HG03520 (cell line): ENCODE results near the gene SEPTIN6.
A peak's percentile ranks its signal among the peaks of the same experiment; 100 is the strongest.
"Not testable (repeated sequence)": the region's sequence is repeated elsewhere in the genome, so short reads cannot be mapped to it uniquely, and the experiment has no call there.

Experiments used
- ATAC-seq: cut with Tn5 transposase; IDR thresholded peaks from one replicate; pipeline ENCODE4 v1.9.1; 2021; ENCODE audit warnings: mild to moderate bottlenecking, moderate library complexity; ENCODE audit not compliant: unreplicated experiment

The SEPTIN6 gene

DNA sequence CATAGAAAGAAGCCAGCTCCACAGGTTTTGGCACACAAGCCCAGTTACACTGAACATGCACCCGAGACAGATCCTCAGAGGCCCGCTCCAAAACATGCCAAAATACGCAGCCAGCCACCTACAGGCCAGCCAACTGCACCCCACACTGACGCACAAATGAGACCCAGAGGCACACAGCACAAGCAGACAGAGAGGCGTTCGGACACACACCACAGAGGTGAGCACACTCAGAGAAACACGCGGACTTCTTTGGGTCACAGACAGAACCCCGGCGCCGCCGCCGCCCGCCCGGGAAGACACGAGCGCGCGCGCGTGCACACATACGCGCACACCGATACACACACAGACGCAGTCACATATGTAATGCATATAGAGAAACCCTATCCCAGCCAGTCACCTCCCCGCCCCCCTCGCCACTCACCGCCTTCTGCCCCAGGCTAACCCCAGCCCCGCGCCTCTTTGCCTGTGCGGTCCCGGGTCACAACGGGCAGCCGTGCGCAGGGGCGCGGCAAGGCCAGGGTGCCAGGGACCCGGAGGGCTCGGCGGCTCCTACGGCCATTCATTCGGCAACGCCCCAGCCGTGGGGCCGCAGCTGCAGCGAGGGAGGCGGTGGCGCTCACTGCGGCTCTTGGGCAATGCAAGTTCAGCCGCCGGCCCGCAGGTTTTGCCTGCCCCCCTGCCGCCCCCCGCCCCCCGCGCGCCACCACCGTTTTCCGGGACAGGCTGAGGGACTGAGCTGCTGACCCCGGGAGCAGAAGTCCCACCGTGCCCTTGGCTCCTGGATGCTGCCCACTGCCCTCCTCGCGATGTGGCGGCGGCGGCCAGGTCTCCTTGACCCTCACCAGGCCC, 553 bp downstream of the SEPTIN6 start:
- peak; percentile 30 for ATAC-seq

DNA sequence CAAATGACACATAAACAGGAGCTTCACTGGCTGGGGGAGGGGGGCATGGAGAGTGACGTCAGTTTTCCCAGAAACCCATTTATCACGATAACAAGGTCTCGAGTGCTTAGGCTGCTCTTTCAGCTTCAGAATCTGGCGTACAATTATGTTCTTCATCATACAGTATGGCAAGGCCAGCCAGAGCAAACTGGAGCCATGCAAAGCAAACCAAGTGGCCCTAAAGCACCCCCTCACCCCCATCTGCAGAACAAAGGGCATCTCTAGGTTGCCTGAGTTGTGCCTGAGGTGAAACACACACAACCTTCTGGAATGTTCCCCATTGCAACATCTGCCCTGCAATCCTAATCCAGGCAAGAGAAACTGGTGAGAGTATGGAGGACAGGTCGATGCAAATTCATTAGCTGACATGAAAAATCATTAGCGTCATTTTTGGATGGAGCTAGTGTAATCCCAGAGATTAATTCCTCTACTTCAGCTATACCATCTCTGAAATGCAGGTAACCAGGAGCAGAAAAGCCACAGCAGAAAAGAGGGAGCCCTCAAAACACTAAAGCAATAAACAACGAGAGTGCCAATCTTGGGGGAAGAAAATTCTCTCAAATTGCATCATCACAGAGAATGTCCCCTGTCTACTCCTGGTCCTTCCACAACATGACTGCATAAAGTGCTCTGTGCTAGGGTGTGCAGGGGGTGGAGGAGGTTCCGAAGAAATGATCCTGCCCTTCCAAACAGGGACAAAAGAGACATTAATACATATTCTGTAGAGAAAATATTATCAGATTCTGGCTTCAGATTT, 1.8 kb downstream of the SEPTIN6 start:
- ATAC-seq = no peak

DNA sequence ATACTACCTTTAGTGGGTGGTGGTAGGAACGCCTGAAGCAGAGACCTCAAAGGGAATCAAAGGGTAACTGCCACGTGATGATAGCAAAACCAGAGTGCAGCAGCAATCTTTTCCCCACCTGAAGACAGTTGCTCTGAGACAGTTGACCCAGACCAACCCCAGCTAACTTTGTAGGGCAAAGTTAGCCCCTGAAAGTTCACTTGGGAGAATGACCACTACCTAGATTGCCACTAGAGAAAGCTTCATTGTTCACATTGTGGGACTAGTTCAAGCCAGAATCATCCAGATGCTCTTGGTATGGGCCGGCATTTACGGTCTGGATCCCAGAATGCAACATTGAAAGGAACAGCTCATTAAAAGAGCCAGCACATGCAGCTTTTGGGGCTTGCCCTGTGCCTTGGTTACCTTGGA, 4.1 kb downstream of the SEPTIN6 start:
- no peak for ATAC-seq

DNA sequence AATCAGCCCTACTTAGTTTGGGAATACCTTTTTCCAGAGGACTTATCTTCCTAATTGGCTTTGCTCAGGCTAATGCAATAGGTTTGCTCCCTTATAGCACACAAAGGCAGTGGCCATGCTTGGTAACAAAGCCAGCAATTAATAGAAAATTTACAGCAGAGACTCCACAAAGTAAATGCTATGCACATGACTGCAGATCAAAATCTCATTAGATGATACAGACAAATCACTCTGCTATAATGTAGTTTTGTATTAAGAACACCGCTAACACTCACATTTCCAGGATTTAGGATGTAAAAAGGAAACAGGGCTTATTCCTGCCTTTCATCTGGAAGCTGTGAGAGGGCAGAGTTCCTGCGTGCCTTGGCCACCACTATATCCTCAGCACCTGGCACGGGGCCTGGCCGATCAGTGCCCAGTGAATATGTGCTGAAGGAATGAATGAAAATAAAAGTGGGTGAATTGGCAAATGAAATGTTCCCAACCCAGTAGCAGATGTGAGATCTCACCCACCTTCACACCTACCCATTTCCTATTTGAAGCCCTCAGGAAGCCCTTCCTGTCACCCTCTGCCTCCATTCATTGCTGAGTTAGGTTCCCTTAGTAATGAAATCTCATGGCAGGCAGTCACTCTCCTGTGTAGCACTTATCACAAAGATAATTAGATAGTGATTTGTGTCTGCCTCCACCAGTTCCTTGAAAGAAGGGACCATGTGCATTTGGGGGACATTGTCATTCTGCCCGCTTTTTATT, 5.1 kb downstream of the SEPTIN6 start:
- ATAC-seq = no peak

DNA sequence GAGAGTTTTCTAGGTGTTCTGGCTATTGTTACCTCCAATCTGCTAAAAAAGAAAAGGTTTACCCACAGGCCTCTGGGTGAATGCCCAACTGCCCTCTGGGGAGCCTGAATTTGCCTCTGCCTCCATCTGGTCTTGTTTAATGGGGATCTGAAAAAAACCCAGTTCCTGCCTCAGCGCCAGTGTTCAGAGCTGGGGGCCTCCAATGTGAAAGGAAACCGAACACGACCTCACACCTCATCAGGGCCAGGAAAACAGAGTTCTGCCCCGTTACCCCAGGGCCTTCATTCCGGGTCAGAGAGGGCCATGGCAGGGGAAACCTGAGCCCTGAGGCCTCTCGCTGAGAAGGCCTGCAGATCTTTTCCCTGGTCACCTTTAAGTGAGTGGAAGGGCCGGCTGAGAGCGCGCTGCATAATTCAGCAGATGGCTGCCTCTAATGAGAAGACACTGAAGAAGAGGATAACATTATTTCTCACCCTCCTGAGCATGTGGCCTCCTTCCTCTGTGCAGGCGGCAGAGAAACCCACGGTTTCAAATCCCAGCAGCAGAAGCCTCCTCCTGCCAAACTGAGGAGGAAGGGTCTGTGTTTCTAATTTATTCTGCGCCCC, 6.8 kb downstream of the SEPTIN6 start:
- ATAC-seq = no peak

DNA sequence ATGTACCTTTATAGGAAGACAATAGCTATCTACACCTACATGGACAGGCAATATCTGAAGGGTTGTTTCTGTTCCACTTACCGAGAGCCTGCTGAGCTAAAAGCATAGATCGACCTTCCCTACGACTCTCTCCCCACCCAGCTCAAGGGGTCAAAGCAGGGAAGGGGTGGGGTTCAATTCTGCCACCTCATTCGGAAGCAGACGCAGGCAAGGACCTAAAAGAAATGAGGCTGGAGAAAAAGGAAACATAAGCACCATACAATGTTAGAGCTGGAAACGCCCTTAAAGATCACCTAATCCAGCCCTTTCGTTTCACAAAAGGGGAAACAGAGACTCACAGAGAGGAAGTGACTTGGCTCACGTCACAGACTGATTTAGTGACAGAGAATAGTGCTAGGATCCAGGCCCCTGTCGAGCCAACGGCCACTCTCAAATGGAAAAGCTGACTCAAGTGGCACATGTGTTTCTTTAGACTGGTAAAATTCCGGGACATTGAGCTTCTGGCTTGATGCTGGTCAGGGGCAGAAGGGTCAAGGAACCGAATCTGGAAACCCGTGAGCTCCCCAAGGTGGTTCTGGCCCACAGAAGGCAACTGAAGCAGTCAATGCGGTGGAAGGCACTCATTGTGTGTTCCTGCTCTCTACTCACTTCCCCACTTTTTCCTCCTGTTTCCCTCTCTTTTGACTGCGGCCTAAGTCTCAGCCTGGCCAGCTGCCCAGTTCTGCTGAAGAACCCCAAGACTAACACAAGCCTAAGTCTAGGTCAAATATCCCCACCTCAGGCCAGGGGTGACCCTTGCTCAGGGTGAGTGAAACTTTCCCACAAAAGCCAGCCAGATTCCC, 7.5 kb downstream of the SEPTIN6 start:
- peak; percentile 48 for ATAC-seq

DNA sequence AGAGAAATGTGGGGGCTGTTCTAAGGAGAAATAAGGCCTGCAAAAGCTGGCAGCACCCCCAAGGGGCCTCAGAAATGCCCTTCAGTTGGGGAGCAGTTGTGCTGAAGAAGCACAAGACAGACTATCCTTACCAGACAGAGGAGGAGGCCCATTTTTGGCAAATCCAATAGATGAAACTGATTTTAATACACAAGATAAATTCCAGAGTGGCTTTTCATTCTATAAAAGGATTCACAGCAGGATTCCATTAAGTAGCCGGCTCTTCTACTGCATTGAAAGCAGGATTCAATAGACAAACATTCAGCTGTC, 8.1 kb downstream of the SEPTIN6 start:
- ATAC-seq = no peak

DNA sequence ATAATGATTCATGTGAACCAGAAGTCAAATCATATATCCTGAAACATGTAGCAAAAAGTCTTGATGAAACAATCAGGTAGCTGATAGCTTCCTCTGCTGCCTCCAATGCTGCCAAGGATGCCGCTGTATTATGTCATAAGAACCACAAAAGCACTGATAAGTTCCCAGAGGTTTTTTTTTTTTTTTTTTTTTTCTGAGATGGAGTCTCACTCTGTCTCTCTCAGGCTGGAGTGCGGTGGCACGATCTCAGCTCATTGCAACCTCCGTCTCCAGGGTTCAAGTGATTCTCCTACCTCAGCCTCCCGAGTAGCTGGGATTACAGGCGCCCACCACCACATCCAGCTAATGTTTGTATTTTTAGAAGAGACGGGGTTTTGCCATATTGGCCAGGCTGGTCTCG, 8.7 kb downstream of the SEPTIN6 start:
- not testable (repeated sequence) for ATAC-seq

DNA sequence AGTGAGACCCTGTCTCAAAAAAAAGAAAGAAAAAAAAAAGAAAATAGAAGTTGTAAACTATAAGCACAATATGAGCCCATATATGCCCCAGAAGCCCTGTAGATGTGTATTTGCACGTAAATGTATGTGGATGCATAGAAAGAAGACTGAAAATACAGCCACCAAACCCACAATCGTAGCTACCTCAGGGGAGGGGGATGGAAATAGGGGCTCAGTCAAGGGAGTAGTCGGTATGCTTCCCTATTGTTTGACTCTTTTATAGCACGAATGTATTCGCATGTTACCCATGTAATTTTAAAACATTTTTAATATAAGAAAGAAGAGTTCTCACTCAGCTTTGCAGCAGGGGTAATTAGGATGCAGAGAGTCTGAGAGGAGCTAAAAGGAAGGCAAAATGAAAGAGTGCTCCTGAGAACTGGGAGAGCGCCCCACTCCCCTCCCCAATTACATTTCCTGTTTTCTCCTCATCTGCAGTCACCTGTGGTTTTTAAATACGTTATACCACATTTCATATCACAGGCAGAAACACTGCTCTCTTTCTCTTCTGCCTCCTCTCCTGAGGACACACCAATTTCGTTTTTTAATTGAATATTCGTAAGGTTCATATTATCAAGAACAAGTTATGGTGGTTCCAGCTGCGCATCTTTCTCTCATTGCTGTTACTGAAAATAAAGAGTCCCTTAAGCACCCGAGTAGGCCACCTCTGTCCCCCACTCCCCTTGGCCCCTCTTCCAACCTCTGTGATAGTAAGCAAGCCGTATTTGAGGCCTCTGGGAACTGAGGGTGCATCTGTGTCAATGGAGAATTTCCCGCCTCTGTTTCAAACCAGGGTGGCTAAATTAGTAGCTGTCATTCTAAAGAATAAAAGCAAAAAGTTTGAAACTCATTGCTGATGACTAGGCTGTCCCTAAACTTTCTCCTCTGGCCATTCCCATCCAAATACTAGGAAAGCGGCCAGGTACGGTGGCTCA, 10.7 kb downstream of the SEPTIN6 start:
- no peak for ATAC-seq

DNA sequence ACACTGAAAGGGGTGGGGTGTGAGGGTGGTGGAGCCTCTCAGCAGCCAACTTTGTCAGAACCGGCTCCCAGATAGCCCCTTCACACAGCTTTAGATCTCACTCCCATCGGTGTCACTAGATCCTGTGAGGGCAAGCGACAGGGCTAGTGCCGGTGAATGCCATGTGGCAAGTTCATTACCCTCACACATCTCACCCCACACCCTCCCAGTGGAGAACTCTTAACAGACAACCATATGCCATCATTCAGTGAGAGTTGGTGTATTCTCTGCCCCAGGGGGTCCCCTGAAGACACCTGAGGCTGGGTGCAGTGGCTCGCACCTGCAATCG, 15.3 kb downstream of the SEPTIN6 start:
- ATAC-seq = no peak

DNA sequence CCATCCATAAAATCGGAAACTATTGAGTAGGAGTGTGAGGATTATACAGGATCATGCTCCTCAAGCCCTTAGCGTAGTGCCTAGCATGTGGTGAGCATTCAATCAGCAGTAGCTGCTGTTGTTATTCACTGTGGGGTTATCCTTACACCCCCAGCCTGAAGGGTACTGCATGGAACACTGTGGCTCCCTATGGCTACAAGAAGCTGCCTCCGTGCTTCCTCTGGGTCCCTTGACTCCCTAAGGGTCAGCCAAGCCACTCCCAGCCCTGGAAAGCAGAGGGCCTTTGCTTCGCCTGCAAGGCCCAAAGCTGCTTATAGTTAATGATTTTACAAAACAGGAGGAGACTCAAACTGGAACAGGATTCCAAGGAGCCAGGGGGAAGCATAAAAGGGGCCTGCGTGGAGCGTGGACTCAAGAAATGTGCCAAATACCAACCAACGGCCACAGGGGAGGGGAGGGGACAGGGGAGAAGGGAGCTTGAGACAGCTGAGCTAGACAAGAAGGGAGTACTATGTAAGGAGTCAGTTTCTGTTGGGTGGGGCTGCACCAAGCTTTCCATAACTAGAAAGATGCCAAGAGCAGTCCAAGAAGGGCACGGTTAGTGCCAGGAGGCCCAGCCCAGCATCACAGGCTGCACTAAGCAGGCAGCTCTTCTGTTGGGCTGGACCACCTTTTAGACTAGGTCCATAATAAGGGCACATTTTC, 15.9 kb downstream of the SEPTIN6 start:
- ATAC-seq = no peak

DNA sequence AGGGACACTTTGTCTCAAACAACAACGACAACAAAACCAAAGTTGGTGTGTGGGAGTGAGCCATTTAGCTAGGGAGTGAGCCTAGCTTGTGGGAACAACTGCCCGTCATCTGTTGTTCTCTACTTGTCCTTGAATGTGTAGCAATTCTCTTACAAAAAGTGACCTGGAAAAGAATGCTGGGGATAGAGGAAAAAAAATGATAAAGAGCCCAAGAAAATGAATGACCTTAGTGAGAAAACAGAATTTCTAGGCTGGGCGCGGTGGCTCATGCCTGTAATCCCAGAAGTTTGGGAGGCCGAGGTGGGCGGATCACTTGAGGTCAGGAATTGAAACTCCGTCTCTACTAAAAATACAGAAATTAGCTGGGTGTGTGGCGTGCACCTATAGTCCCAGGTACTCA, 19.6 kb downstream of the SEPTIN6 start:
- ATAC-seq = no peak

DNA sequence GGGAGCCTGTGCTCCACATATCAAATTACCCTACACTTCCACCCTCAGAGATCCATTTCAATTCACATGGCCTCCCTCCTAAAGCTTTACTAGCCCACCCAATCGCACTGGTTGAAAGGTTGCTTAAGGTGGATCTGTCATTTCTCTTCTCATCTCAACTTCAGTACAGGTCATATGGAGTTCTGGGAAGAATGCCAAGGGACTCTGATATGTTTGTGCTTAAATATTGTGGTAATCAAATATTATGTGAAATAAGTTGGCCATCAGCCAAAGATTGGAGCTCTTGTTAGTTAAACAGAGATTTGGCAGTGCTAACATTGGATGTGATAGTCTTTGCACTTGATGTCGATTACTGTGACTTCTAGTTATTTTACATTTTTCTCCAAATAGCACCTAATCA, 20.5 kb downstream of the SEPTIN6 start:
- no peak for ATAC-seq

DNA sequence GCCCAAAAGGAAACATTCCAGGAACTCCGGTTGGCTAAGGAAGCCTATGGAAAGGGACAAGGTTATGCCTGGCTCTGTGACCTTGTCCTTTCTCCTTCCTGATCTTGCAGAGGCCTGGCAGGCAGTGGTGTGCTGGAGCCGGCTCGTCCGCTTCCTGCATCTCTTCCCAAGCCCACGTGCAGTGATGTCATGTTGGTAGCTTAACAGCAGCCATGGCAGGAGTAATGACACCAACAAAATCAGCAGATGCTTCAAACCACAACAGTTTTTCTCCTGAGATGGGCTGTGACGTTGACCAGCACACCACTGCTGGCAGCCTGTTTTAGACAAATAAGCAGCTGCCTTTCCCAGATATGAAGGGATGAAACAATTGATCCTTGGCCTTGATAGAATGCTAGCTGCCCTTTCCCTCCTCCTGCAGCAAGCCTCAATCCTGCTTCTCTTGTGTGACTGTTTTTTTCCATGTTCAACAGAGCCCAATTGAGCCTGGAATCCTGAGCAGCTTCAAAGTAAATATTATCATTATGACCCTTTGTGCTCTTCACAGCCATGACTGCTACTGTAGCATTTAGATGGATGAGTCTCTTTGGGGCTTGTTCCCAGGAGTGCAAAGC, 23.4 kb downstream of the SEPTIN6 start:
- no peak for ATAC-seq

DNA sequence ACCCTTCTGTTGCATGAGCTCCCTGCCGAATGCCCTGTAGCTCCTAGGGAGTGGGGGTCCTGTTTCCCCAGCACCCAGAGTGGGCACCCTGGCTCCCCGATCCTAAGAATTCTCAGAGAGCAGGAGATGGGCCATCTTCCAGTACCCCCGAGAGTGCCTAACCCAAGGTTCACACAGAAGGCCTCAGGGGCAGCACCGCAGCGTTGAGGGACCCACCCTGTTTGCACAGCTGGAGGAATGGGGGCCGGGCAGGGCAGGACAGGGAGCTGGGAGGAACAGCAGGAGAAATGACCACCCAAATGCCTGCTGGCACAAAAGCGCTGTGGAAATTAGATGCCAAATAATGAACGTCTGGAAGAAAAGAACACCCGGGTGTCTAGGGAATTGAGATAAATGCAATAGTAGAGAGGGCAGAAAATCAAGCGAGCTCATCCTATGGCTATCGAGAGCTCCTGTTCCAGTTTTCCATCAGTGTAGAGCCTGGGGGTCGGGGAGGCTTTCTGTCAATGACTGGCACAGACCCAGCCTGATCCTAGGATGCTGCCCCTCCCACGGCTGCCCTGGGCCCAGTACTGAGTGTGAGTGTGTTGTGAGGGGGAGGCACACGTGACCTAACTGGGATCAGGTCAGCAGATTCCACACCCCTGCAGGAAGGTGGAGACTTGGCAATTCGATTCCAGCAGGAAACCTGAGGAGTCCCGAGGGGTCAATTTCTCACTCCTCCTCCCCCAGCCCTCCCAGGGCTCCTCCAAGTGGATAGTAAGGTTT, 25.7 kb downstream of the SEPTIN6 start:
- no peak for ATAC-seq

DNA sequence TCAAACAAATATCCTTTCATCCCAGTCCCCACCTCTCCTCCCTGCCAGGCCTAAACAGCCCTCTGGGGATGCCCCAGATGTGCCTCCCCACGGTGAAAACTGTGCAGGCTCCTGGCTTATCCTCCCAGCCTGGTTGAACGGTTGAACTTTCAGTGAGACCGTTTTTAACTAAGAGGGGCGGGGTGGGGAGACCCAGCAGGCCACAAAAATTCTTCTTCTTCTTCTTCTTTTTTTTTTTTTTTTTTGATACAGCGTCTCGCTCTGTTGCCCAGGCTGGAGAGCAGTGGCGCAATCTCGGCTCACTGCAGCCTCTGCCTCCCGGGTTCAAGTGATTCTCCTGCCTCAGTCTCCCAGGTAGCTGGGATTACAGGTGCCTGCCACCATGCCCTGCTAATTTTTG, 28.1 kb downstream of the SEPTIN6 start:
- not testable (repeated sequence) for ATAC-seq

DNA sequence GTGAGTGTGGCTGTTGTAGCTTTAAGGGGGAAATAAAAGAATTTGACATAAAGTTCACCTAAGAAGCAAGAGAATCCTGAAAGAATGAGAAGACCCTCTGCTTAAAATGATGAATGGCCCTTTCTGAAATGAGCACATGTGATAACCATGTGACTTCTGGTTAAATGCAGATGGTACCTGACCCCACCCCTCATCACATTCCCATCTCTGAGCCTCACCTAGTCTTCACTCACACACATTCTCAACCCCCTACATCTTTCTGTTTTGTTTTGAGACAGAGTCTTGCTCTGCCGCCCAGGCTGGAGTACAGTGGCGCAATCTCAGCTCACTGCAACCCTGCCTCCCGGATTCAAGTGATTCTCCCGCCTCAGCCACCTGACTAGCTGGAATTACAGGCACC, 31.5 kb downstream of the SEPTIN6 start:
- no peak for ATAC-seq

DNA sequence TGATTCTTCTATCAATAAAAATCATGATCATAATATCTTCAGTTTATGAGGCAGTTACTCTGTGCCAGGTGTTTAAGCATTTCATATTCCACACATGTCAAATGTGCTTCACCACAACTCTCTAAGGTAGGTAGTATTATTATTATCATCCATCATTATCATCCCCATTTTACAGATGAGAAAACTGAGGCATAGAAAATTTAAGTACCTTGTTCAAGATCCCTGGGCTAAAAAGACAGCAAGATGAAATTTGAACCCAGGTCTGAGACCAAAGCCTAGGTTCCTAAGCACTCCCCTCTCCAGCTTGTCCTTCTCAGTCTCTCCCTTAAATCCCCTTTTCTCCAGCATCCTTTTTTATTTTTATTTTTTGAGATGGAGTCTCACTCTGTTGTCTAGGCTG, 33.4 kb downstream of the SEPTIN6 start:
- no peak for ATAC-seq
